HG02870 (cell line): ENCODE results near the gene LRRC47.

Source experiments
- ATAC-seq: cut with Tn5 transposase; IDR thresholded peaks from one replicate; pipeline ENCODE4 v1.9.1; 2021; ENCODE audit warnings: mild to moderate bottlenecking, moderate library complexity; ENCODE audit not compliant: unreplicated experiment

LRRC47 gene

DNA sequence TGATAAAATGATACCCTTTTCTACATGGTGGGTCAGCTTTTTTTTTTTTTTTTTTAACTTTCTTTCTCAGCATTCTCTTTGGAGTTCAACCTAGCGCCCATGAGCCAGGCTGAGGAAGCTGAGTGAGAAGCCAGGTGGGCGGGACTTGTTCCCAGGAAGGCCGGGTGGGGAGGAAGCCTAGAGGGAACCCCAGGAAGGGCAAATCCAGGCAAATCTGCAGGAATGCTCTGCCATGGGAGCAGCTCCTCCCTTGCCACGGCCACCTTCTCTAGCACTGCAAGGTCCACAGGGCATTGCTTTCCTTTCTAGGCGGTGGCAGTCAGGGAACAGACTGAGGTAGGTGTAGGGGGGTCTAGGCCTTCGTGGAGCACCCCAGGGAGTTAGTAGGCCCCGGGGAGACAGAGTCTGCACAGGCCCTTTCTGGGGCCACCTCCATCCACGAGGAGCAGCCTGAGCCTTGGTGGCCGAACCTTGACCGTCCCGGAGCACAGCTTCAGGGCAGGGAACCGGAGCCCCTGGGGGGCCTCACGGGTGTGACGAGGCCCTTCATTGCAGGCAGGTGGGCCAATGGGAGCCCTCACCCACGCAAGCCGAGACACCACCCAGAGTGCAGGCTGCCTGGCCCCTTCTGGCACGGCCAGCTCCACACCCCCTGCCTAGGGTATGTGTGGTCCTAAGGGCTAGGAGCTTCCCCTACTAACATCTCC, 62.3 kb downstream of the LRRC47 start:
- ATAC-seq: no peak

GRCh38 chr1:3733094-3733882, 63.0 kb downstream of the LRRC47 start:
- no peak for ATAC-seq

DNA sequence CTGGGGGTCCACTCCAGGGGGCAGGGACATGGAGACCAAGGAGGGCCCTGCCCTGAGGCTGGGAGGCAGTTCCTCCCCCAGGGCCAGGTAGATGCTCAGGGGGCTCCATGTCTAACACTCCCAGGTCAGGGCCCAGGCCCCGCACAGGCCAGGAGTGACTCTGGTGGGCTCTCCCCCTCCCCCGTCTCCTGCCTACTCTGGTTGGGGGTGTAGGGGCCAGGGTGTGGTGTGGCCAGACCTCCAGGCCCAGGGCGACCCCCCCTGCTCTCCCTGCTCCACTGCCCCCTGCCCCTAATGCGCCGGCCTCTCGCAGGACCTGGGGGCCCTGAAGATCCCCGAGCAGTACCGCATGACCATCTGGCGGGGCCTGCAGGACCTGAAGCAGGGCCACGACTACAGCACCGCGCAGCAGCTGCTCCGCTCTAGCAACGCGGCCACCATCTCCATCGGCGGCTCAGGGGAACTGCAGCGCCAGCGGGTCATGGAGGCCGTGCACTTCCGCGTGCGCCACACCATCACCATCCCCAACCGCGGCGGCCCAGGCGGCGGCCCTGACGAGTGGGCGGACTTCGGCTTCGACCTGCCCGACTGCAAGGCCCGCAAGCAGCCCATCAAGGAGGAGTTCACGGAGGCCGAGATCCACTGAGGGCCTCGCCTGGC, 63.7 kb downstream of the LRRC47 start:
- no peak for ATAC-seq

GRCh38 chr1:3731583-3732433, 64.5 kb downstream of the LRRC47 start:
- no peak for ATAC-seq

GRCh38 chr1:3730543-3731247, 65.6 kb downstream of the LRRC47 start:
- no peak for ATAC-seq

GRCh38 chr1:3729594-3730542, 66.4 kb downstream of the LRRC47 start:
- ATAC-seq: no peak
